GM23248 (cell line): ENCODE data around the gene ELOVL5.

Source experiments
- EZH2 ChIP-seq: fragments of 200-600 bp; sonication (generic); IDR thresholded peaks from 2 replicates; pipeline ENCODE4 v1.6.1; 2018; ENCODE audit warnings: antibody characterized with exemption, mild to moderate bottlenecking; ENCODE audit not compliant: insufficient read depth, poor library complexity, severe bottlenecking
- EZH2phosphoT487 ChIP-seq: fragments of 200-600 bp; sonication (generic); IDR thresholded peaks from 2 replicates; pipeline ENCODE4 v1.6.1; 2018; ENCODE audit warnings: antibody characterized with exemption, moderate library complexity, mild to moderate bottlenecking, low read depth; ENCODE audit not compliant: insufficient read depth

GRCh38 chr6:53330137-53330536, 18.6 kb downstream of the ELOVL5 start:
- TF ChIP-seq EZH2 (no peak), EZH2phosphoT487 (no peak)
